Upper lobe of left lung (tissue), 6 donors: ENCODE measurements around the gene ZNF710. TPM values are rescaled to one million over a fixed set of nuclear protein-coding genes. Genes with fewer than 3 reads are reported as not detected.
A peak's percentile ranks its signal among the peaks of the same experiment; 100 is the strongest.

Experiments used
- ATAC-seq, 2 donors: fragments of 200-7000 bp; cut with Tn5 transposase; one replicate each; pipeline ENCODE4 v1.9.1; 2022; ENCODE audit warnings: mild to moderate bottlenecking in 2 of 2, moderate library complexity in 2 of 2; ENCODE audit not compliant: low FRiP score in 2 of 2
- DNase-seq, 2 donors: peaks; one replicate each; pipeline ENCODE4 v3.0.0-alpha.2; 2019 to 2020
- H3K27ac ChIP-seq, 4 donors: fragments of 200-600 bp; sonication (generic); one replicate each; pipeline ENCODE4 v1.5.1; 2016 to 2019
- H3K27me3 ChIP-seq, 4 donors: fragments of 200-600 bp; sonication (generic); one replicate each; pipeline ENCODE4 v1.5.1; 2017 to 2019
- H3K36me3 ChIP-seq, 4 donors: fragments of 200-600 bp; sonication (generic); one replicate each; pipeline ENCODE4 v1.5.1; 2016 to 2019
- H3K4me1 ChIP-seq, 4 donors: fragments of 200-600 bp; sonication (generic); one replicate each; pipeline ENCODE4 v1.5.1; 2018 to 2019
- H3K4me3 ChIP-seq, 4 donors: fragments of 200-600 bp; sonication (generic); one replicate each; pipeline ENCODE4 v1.5.1; 2017 to 2019; ENCODE audit warnings: mild to moderate bottlenecking in 2 of 4, moderate library complexity in 1 of 4
- H3K9me3 ChIP-seq, 4 donors: fragments of 200-600 bp; sonication (generic); one replicate each; pipeline ENCODE4 v1.5.1; 2018 to 2019
- EP300 ChIP-seq, 4 donors: sonication (generic); formaldehyde crosslinking; IDR thresholded peaks; one replicate each; pipeline ENCODE4 v1.5.1; 2017; ENCODE audit warnings: antibody characterized with exemption in 4 of 4, control low read depth in 2 of 4
- POLR2A ChIP-seq, 4 donors: fragments of 450-650 bp; IDR thresholded peaks; one replicate each; pipeline ENCODE4 v1.5.1; 2016 to 2017; ENCODE audit warnings: antibody characterized with exemption in 4 of 4, mild to moderate bottlenecking in 2 of 4
- POLR2AphosphoS5 ChIP-seq, 2 donors: sonication (generic); formaldehyde crosslinking; IDR thresholded peaks; one replicate each; pipeline ENCODE4 v1.5.1; 2017; ENCODE audit warnings: antibody characterized with exemption in 2 of 2
- WGBS, 2 donors: methylation state at CpG; one replicate each; pipeline ENCODE4 v1.1.5; 2017 to 2018; 5-methylcytosine and 5-hydroxymethylcytosine counted together
- total RNA-seq, 6 donors: library from RNA; depleted of rRNA in 4 of 6; stranded (reverse); fragments of >200 nt in 4 of 6; gene quantifications; one replicate each; pipeline versions ENCODE4 v1.1.0 to v1.2.1, GENCODE V29; 2016 to 2021
- TF ChIP-seq, protein P1 (sequence below), 6 experiments: fragments of 450-650 bp in 4 of 6; fragments of 200-600 bp in 2 of 6; sonication (generic) in 2 of 6; IDR thresholded peaks; one replicate each; pipeline ENCODE4 v1.5.1; 2016 to 2019; ENCODE audit warnings: antibody characterized with exemption in 6 of 6
- donor health status: DM: no; HTN: no; CAD: no; lungs with moderate emphysema.
- donor health status: DM: no; HTN: yes; CAD: no; lungs with severe emphysema.

ZNF710 gene
- total RNA-seq, 6 donors from 2014 or later, result 26.0 to 51.3 (median 44.5) TPM

DNA sequence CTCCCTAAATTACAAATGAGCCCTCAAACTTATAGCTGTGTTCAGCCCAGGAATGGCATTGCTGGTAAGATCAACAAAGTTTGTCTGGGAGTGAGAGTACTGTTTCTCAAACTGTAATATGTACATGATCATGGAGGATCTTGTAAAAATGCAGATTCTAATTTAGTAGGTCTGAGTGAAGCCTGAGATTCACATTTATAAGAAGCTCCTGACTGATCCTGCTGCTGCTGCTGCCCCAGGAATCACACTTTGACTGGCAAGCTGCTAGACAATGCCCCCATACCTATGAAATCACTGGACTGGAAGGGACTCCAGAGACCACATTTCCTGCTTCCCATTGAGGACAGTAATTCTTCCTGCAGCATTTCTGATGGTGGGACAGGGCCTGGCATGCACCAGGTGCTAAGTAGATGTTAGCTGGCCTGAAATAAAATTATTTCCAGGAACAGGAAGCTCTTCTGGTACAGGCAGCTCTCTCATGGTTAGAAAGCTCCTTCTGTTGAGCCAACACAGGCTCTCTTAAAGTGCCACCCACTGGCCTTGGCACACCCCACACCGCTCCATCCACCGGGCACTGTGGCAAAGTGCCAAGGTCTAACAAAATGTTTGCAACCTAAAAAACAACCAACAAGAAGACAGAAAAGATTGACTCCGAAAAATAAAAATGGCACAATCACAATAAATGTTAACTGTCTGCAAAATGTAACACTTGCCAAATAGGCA, 36.7 kb upstream of the ZNF710 start:
- ATAC-seq (no peak), DNase-seq (peak in 1 of 2 donors; percentile 45)
- no peaks in the 10 kb centered on the region for H3K36me3 ChIP-seq
- 40 to 42% methylated on average over 3 of the region's 3 CpGs for WGBS, 2 donors
- no peak overlapping the region for H3K4me3 ChIP-seq
- peaks cover 0 to 5% (median 2%) of the 10 kb centered on the region in 4 donors for H3K4me1 ChIP-seq
- no peak overlapping the region for H3K27ac ChIP-seq
- TF ChIP-seq POLR2A (IDR thresholded peaks at IDR 0.05), result no peak
- TF ChIP-seq, protein P1, sequence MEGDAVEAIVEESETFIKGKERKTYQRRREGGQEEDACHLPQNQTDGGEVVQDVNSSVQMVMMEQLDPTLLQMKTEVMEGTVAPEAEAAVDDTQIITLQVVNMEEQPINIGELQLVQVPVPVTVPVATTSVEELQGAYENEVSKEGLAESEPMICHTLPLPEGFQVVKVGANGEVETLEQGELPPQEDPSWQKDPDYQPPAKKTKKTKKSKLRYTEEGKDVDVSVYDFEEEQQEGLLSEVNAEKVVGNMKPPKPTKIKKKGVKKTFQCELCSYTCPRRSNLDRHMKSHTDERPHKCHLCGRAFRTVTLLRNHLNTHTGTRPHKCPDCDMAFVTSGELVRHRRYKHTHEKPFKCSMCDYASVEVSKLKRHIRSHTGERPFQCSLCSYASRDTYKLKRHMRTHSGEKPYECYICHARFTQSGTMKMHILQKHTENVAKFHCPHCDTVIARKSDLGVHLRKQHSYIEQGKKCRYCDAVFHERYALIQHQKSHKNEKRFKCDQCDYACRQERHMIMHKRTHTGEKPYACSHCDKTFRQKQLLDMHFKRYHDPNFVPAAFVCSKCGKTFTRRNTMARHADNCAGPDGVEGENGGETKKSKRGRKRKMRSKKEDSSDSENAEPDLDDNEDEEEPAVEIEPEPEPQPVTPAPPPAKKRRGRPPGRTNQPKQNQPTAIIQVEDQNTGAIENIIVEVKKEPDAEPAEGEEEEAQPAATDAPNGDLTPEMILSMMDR (IDR thresholded peaks at IDR 0.05), result no peak
- no peak for TF ChIP-seq POLR2AphosphoS5 (IDR thresholded peaks at IDR 0.05)
- H3K9me3 ChIP-seq, result no peaks in the 10 kb centered on the region
- no peaks in the 10 kb centered on the region for H3K27me3 ChIP-seq

DNA sequence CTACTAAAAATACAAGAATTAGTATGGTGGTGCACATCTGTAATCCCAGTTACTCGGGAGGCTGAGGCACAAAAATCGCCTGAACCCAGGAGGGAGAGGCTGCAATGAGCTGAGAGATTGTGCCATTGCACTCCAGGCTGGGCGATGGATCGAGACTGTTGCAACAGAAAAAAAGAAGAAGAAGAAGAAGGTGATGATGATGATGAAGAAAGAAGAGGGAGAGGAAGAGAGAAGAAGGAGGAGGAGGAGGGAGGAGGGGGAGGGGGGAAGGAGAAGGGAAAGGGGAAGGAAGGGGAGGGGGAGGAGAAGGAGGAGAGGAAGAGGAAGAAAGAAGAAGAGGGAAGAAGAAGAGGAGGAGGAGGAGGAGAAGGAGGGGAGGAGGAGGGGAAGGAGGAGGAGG, 33.2 kb upstream of the ZNF710 start:
- Histone ChIP-seq H3K4me3 (no peak overlapping the region), H3K36me3 (no peaks in the 10 kb centered on the region), H3K4me1 (peaks cover 0 to 16% (median 2%) of the 10 kb centered on the region in 4 donors), H3K27me3 (no peaks in the 10 kb centered on the region), H3K27ac (no peak overlapping the region), H3K9me3 (no peaks in the 10 kb centered on the region)
- DNase-seq (peak in 1 of 2 donors; percentile 22), ATAC-seq (no peak)
- TF ChIP-seq POLR2A (IDR thresholded peaks at IDR 0.05) (no peak), POLR2AphosphoS5 (IDR thresholded peaks at IDR 0.05) (no peak), EP300 (IDR thresholded peaks at IDR 0.05) (no peak)
- TF ChIP-seq, protein P1 (IDR thresholded peaks at IDR 0.05), result no peak
- 66 to 90% methylated on average over 4 of the region's 4 CpGs for WGBS, 2 donors

DNA sequence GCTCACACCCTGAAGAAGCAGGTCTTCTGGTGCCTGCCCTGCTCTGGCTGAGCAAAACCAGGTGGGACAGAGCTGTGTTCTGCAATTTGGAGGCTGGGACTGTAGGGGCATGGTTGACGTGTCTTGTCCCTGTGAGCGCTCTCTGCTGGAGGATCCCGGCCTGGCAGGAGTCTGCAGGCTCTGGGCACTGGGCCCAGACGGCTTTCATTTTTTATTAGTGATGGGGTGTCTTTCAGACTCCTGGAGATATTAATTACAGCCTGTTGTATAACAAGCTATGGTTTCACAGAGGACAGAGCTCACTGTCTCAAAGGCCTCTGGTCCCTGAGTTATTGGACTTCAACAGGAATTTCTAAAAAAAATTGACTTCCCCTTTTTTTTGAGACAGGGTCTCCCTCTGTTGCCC, 29.5 kb upstream of the ZNF710 start:
- Histone ChIP-seq H3K9me3 (no peaks in the 10 kb centered on the region), H3K27me3 (no peaks in the 10 kb centered on the region), H3K36me3 (no peaks in the 10 kb centered on the region), H3K27ac (no peak overlapping the region), H3K4me3 (no peak overlapping the region), H3K4me1 (peaks cover 0 to 21% (median 0%) of the 10 kb centered on the region in 4 donors)
- ATAC-seq, result peak; percentile 75 to 77
- DNase-seq, result peak; percentile 38 to 41
- 41 to 49% methylated on average over 4 of the region's 4 CpGs for WGBS, 2 donors
- TF ChIP-seq, protein P1 (IDR thresholded peaks at IDR 0.05), result peak in 5 of 6 experiments; percentile 31 to 44 (median 42)
- no peak for TF ChIP-seq POLR2A (IDR thresholded peaks at IDR 0.05)

DNA sequence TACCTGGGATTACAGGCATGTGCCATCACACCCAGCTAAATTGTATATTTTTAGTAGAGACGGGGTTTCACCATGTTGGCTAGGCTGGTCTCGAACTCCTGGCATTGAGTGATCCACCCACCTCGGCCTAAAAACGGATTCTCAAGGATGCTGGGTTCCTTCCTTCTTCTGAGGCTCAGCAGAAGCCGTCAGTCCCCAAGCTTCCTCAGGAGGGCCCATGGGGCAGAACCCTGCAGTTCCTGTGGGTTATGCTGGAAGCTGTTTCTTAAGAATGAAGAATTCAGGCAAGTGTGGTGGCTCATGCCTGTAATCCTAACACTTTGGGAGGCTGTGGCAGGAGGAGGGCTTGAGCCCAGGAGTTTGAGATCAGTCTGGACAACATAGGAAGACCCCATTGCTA, 29.0 kb upstream of the ZNF710 start:
- peaks cover 0 to 22% (median 0%) of the 10 kb centered on the region in 4 donors for H3K4me1 ChIP-seq
- TF ChIP-seq, protein P1 (IDR thresholded peaks at IDR 0.05), result no peak
- TF ChIP-seq POLR2A (IDR thresholded peaks at IDR 0.05) (no peak), POLR2AphosphoS5 (IDR thresholded peaks at IDR 0.05) (no peak), EP300 (IDR thresholded peaks at IDR 0.05) (no peak)
- H3K9me3 ChIP-seq, result no peaks in the 10 kb centered on the region
- no peaks in the 10 kb centered on the region for H3K27me3 ChIP-seq
- no peaks in the 10 kb centered on the region for H3K36me3 ChIP-seq
- ATAC-seq, result no peak
- DNase-seq, result peak in 1 of 2 donors; percentile 31
- H3K4me3 ChIP-seq, result no peak overlapping the region
- 64 to 93% methylated on average over 5 of the region's 5 CpGs for WGBS, 2 donors
- no peak overlapping the region for H3K27ac ChIP-seq
